WTC11 (cell line): ENCODE measurements around the gene PRR30.

Experiments used
- ATF2 ChIP-seq: sonication (generic); formaldehyde crosslinking; IDR thresholded peaks from 2 replicates; pipeline ENCODE4 v1.8.1; 2022; ENCODE audit warnings: low read depth, missing genetic modification reagents, borderline replicate concordance
- FOXJ3 ChIP-seq: sonication (generic); formaldehyde crosslinking; IDR thresholded peaks from 2 replicates; pipeline ENCODE4 v1.9.0; 2021; ENCODE audit warnings: missing genetic modification reagents, mild to moderate bottlenecking, borderline replicate concordance
- MLX ChIP-seq: sonication (generic); formaldehyde crosslinking; IDR thresholded peaks from 2 replicates; pipeline ENCODE4 v1.8.1; 2023; ENCODE audit warnings: mild to moderate bottlenecking, missing genetic modification reagents, moderate library complexity
- MXD4 ChIP-seq: fragments of 250-450 bp; sonication (Bioruptor Pico); IDR thresholded peaks from 2 replicates; pipeline ENCODE4 v1.8.0; 2021; ENCODE audit warnings: mild to moderate bottlenecking, moderate library complexity, borderline replicate concordance
- SMAD3 ChIP-seq: sonication (generic); formaldehyde crosslinking; IDR thresholded peaks from 2 replicates; pipeline ENCODE4 v1.8.0; 2022; ENCODE audit warnings: missing genetic modification reagents, mild to moderate bottlenecking, borderline replicate concordance
- SP1 ChIP-seq: sonication (generic); formaldehyde crosslinking; conservative IDR thresholded peaks from 2 replicates; pipeline ENCODE4 v1.8.1; 2022; ENCODE audit warnings: missing genetic modification reagents
- TF ChIP-seq, protein P1 (sequence below): fragments of 200-600 bp; IDR thresholded peaks from 2 replicates; pipeline ENCODE4 v1.8.0; 2022; ENCODE audit warnings: antibody characterized with exemption

- no peak for TF ChIP-seq MXD4 (CRISPR knock-in tag)
- TF ChIP-seq MLX (CRISPR knock-in tag), result no peak
- TF ChIP-seq ATF2 (CRISPR knock-in tag), result no peak
- TF ChIP-seq SP1 (CRISPR knock-in tag), result no peak
- TF ChIP-seq SMAD3 (CRISPR knock-in tag), result no peak
- TF ChIP-seq, protein P1, sequence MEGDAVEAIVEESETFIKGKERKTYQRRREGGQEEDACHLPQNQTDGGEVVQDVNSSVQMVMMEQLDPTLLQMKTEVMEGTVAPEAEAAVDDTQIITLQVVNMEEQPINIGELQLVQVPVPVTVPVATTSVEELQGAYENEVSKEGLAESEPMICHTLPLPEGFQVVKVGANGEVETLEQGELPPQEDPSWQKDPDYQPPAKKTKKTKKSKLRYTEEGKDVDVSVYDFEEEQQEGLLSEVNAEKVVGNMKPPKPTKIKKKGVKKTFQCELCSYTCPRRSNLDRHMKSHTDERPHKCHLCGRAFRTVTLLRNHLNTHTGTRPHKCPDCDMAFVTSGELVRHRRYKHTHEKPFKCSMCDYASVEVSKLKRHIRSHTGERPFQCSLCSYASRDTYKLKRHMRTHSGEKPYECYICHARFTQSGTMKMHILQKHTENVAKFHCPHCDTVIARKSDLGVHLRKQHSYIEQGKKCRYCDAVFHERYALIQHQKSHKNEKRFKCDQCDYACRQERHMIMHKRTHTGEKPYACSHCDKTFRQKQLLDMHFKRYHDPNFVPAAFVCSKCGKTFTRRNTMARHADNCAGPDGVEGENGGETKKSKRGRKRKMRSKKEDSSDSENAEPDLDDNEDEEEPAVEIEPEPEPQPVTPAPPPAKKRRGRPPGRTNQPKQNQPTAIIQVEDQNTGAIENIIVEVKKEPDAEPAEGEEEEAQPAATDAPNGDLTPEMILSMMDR, result no peak
- no peak for TF ChIP-seq FOXJ3 (CRISPR knock-in tag)
These were observed 33.2 kb downstream of the PRR30 start for GRCh38 chr2:27105981-27106380.
